GM06990 (cell line): ENCODE results near the gene CPB2.

Experiments
- DNase-seq: peaks from one replicate; pipeline ENCODE4 v3.0.0-alpha.2; 2011; ENCODE audit not compliant: insufficient read length; ENCODE audit errors: extremely low read depth
- H3K27me3 ChIP-seq: replicated peaks from 2 replicates; pipeline ENCODE4 v1.6.0; 2011; ENCODE audit warnings: low read length; ENCODE audit not compliant: control insufficient read depth, insufficient read depth
- H3K36me3 ChIP-seq: 2 replicates; pipeline ENCODE4 v1.5.1; 2011; ENCODE audit warnings: low read length; ENCODE audit not compliant: control insufficient read depth, insufficient read depth
- H3K4me3 ChIP-seq: replicated peaks from 2 replicates; pipeline ENCODE4 v1.5.1; 2011; ENCODE audit warnings: low read depth, mild to moderate bottlenecking, control low read depth, low read length
- CTCF ChIP-seq: IDR thresholded peaks from 2 replicates; pipeline ENCODE4 v1.5.1; 2011; ENCODE audit warnings: low read length, control low read depth, mild to moderate bottlenecking, inconsistent platforms; ENCODE audit not compliant: insufficient read depth, poor library complexity, severe bottlenecking

Gene CPB2

GRCh38 chr13:46035066-46035465 lies 69.8 kb downstream of the CPB2 start:
- DNase-seq = no peak
- H3K36me3 ChIP-seq = peaks cover 2% of the 10 kb centered on the region
- no peaks in the 10 kb centered on the region for H3K27me3 ChIP-seq
- no peak for TF ChIP-seq CTCF
- no peak overlapping the region for H3K4me3 ChIP-seq

- Histone ChIP-seq H3K27me3 (no peaks in the 10 kb centered on the region), H3K36me3 (no peaks in the 10 kb centered on the region; the same call in 1 of the 2 replicates)
- no peak for TF ChIP-seq CTCF
Observed at GRCh38 chr13:46032341-46032740, 72.5 kb downstream of the CPB2 start.

DNA sequence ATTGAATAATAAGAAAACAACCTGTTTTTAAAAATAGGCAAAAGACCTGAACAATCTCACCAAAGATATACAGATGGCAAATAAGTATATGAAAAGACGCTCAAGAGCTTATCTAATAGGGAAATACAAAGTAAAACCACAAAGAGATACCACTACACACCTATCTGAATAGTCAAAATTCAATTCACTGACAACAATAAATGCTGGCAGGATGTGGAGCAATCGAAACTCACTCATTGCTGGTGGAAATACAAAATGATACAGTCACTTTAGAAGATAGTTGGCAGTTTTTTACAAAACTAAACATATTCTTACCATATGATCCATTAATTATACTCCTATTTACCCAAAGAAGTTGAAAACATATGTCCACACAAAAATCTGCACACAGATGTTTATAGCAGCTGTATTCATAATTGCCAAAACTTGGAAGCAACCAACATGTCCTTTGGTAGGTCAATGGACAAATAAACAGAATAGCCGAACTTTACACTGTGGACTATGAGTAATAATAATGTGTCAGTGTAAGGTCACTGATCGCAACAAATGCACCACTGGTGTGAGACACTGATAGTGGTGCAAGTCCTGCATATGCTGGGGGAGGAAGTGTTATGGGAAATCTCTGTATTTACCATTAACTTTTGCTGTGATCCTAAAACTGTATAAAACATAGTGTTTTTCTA lies 73.1 kb downstream of the CPB2 start:
- Histone ChIP-seq H3K36me3 (no peaks in the 10 kb centered on the region; the same call in none of the 2 replicates), H3K27me3 (no peaks in the 10 kb centered on the region), H3K4me3 (no peak overlapping the region)
- no peak for DNase-seq
- TF ChIP-seq CTCF = no peak

More at GRCh38 chr13:46032341-46032740, 72.5 kb downstream of the CPB2 start:
- H3K4me3 ChIP-seq = no peak overlapping the region
- DNase-seq = no peak

- Histone ChIP-seq H3K36me3 (no peaks in the 10 kb centered on the region; the same call in 1 of the 2 replicates), H3K4me3 (no peak overlapping the region), H3K27me3 (no peaks in the 10 kb centered on the region)
- DNase-seq = no peak
- TF ChIP-seq CTCF = no peak
Observed at GRCh38 chr13:46025157-46025556, 79.7 kb downstream of the CPB2 start.

DNA sequence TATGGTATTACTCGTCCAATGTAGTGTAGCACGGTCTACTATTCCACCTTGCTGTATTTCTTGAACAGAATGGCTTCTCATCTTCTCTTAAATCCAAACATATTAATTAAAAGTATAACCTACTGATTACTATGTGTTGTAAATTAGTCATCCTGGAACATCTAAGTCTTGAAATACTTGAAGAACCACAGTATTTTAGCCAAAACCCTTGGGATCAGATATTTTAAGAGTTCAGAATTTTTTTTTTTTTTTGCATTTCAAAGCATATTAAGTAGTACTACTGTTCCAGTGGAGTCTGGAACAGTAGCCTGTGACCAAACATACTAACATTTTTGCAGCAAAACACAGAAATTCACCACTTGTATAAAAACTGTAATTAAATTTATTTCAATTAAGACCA lies 82.4 kb downstream of the CPB2 start:
- DNase-seq = no peak
- TF ChIP-seq CTCF = no peak
- Histone ChIP-seq H3K4me3 (no peak overlapping the region), H3K27me3 (no peaks in the 10 kb centered on the region), H3K36me3 (no peaks in the 10 kb centered on the region; the same call in 1 of the 2 replicates)
